Measurements from ENCODE around the gene SELE.
"Not testable (repeated sequence)": the region's sequence is repeated elsewhere in the genome, so short reads cannot be mapped to it uniquely, and the experiment has no call there.

The SELE gene

DNA sequence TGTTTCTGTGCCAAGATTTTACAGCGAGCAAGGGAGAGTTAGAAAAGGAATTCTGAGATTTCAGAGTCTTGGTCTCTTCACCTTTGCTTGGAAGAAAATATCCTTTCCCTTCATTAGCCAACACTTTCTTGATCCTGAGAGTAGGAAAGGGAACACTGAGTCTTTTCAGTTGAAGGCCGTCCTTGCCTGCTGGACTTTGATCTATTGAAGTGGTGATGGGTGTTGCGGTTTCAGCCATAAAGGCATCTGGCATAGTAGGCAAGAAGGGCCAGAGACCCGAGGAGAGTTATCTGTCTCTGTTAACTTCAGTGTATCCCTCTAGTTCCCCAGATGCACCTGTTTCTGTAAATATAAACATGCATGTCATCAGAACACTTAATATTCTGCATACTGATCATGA, 9.7 kb downstream of the SELE start:
- Histone ChIP-seq H3K4me3 (replicated peaks; ENCODE audit: low read depth, low read length) (no peak overlapping the region), H3K27me3 (replicated peaks; ENCODE audit: control insufficient read depth, insufficient read depth, low read length) (no peaks in the 10 kb centered on the region), H3K36me3 (ENCODE audit: control insufficient read depth, insufficient read depth, low read length) (no peaks in the 10 kb centered on the region)
- TF ChIP-seq, protein P1, sequence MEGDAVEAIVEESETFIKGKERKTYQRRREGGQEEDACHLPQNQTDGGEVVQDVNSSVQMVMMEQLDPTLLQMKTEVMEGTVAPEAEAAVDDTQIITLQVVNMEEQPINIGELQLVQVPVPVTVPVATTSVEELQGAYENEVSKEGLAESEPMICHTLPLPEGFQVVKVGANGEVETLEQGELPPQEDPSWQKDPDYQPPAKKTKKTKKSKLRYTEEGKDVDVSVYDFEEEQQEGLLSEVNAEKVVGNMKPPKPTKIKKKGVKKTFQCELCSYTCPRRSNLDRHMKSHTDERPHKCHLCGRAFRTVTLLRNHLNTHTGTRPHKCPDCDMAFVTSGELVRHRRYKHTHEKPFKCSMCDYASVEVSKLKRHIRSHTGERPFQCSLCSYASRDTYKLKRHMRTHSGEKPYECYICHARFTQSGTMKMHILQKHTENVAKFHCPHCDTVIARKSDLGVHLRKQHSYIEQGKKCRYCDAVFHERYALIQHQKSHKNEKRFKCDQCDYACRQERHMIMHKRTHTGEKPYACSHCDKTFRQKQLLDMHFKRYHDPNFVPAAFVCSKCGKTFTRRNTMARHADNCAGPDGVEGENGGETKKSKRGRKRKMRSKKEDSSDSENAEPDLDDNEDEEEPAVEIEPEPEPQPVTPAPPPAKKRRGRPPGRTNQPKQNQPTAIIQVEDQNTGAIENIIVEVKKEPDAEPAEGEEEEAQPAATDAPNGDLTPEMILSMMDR (IDR thresholded peaks at IDR 0.05; ENCODE audit: insufficient read depth, low read length, poor library complexity, severe bottlenecking) = no peak
- DNase-seq (ENCODE audit: extremely low read depth, insufficient read length) = no peak

DNA sequence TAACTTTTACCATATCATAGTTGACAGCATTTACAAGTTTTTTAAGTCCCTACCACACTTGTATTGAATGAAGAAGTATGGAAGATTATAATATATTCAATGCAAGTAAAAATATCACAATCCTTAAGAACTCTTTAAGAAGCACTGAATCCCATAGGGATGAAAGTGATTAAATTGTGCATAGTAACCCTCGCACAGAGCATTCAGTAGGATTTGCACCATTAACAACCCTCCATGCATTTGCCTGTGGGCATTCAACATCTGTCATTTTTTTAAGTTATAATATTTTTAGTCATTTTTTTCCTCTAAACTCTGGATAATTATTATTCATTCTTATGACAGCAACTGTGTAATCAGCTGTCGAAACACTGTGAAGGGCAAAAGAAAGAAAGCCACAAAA, 10.1 kb downstream of the SELE start:
- Histone ChIP-seq H3K27me3 (replicated peaks; ENCODE audit: control insufficient read depth, insufficient read depth, low read length) (no peaks in the 10 kb centered on the region), H3K4me3 (replicated peaks; ENCODE audit: low read depth, low read length) (no peak overlapping the region), H3K36me3 (ENCODE audit: control insufficient read depth, insufficient read depth, low read length) (no peaks in the 10 kb centered on the region)
- no peak for DNase-seq (ENCODE audit: extremely low read depth, insufficient read length)
- TF ChIP-seq, protein P1 (IDR thresholded peaks at IDR 0.05; ENCODE audit: insufficient read depth, low read length, poor library complexity, severe bottlenecking) = no peak

DNA sequence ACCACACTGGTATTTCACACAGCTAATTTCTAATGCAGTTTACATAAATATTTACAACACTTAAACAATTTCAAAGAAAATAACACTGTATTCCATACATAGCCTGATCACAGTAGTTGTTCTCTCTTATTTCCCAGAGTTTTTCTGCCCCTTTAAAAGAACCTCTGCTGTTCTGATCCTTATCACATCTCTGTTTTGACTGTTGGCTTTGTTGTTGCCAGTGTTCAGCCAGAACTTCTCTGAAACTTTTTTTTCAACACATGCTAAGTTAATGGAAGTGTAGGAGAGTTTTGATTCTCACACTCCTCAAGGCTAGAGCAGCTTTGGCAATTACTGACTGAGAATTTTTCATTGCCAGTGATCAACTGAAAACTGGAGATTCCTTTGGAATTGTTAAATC, 11.1 kb downstream of the SELE start:
- Histone ChIP-seq H3K27me3 (replicated peaks; ENCODE audit: control insufficient read depth, insufficient read depth, low read length) (no peaks in the 10 kb centered on the region), H3K4me3 (replicated peaks; ENCODE audit: low read depth, low read length) (no peak overlapping the region), H3K36me3 (ENCODE audit: control insufficient read depth, insufficient read depth, low read length) (no peaks in the 10 kb centered on the region)
- TF ChIP-seq, protein P1 (IDR thresholded peaks at IDR 0.05; ENCODE audit: insufficient read depth, low read length, poor library complexity, severe bottlenecking) = no peak
- DNase-seq (ENCODE audit: extremely low read depth, insufficient read length) = no peak

DNA sequence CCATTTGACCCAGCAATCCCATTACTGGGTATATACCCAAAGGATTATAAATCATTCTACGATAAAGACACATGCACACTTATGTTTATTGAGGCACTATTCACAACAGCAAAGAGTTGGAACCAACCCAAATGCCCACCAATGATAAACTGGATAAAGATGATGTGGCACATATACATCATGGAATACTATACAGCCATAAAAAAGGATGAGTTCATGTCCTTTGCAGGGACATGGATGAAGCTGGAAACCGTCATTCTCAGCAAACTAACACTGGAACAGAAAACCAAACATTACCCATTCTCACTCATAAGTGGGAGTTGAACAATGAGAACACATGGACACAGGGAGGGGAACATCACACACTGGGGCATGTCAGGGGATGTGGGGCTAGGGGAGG, 18.8 kb downstream of the SELE start:
- not testable (repeated sequence) for H3K36me3 ChIP-seq (ENCODE audit: control insufficient read depth, insufficient read depth, low read length); DNase-seq (ENCODE audit: extremely low read depth, insufficient read length); H3K27me3 ChIP-seq (replicated peaks; ENCODE audit: control insufficient read depth, insufficient read depth, low read length); H3K4me3 ChIP-seq (replicated peaks; ENCODE audit: low read depth, low read length)

DNA sequence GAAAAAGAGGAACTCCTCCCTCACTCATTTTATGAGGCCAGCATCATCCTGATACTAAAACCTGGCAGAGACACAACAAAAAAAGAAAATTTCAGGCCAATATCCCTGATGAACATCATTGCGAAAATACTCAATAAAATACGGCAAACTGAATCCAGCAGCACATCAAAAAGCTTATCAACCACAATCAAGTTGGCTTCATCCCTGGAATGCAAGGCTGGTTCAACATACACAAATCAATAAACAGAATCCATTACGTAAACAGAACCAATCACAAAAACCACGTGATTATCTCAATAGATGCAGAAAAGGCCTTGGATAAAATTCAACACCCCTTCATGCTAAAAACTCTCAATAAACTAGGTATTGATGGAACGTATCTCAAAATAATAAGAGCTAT, 20.8 kb downstream of the SELE start:
- DNase-seq (ENCODE audit: extremely low read depth, insufficient read length); H3K27me3 ChIP-seq (replicated peaks; ENCODE audit: control insufficient read depth, insufficient read depth, low read length); H3K4me3 ChIP-seq (replicated peaks; ENCODE audit: low read depth, low read length): not testable (repeated sequence)

DNA sequence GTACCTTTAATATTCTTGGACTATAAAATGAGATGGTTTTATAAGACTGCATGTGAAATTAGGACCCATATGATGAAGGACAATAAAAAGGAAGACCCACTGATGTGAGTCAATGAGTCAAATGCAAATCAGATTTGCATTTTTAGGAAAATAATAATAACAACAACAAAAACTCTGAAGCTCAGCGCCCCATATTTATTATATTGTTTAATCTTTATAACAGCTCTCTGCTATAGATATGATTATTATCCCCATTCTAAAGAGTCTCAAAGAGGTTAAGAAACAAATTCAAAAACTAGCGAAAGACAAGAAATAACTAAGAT, 21.6 kb downstream of the SELE start:
- no peaks in the 10 kb centered on the region for H3K27me3 ChIP-seq (replicated peaks; ENCODE audit: control insufficient read depth, insufficient read depth, low read length)
- no peak for DNase-seq (ENCODE audit: extremely low read depth, insufficient read length)
- TF ChIP-seq, protein P1 (IDR thresholded peaks at IDR 0.05; ENCODE audit: insufficient read depth, low read length, poor library complexity, severe bottlenecking) = no peak
- no peaks in the 10 kb centered on the region for H3K36me3 ChIP-seq (ENCODE audit: control insufficient read depth, insufficient read depth, low read length)
- no peak overlapping the region for H3K4me3 ChIP-seq (replicated peaks; ENCODE audit: low read depth, low read length)

More for the DNA sequence above, 20.8 kb downstream of the SELE start:
- H3K36me3 ChIP-seq (ENCODE audit: control insufficient read depth, insufficient read depth, low read length) = not testable (repeated sequence)

DNA sequence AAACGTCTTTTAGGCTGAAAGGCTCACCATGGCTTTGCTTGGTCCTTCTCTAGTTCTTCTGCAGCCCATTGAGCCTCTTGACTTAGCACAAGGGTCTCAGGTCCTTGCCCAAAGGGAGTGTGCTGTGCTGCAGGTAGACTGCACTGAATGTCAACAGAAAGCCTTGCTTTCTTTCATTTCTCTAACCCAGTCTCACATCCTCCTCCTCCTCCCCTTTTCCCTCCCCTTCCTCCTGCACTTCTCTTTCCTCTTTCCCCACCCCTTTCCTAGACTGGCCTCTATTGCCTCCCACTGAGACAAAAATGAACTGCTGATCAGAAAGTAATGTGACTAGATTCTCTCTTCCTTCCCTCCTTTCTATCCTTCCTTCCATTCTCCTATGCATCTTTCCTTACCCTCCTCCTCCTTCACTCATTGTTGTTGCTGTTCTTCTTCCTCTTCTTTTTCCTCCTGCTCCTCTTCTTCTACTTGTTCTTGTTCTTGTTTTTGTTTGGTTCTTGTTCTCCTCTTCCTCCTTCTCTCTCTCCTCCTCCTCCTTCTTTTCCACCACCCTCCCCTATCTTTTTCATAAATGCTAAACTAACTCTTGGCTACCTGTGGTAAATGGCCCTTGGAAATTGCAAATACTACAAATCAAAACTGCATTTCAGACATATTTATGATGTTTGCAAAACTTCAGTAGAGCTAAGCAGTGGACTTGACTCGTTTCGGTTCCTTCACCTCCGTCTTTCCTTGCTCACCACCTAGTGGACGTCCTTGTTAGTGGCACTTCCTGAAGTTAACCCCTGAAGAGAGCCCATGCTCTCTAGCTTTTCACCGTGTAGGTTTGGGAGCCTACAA, 22.2 kb downstream of the SELE start, which contains the start of gene SELL:
TSS of gene SELL (minus strand) at position 152 of the 840 bp plus-strand sequence. CDS start at position 30, 122 bp downstream.
- peak; percentile 66 for DNase-seq (ENCODE audit: extremely low read depth, insufficient read length)
- Histone ChIP-seq H3K4me3 (replicated peaks; ENCODE audit: low read depth, low read length) (peak within 1 kb of the TSS; percentile 50), H3K36me3 (ENCODE audit: control insufficient read depth, insufficient read depth, low read length) (no peaks in the 10 kb centered on the region; the same call in 1 of the 2 replicates), H3K27me3 (replicated peaks; ENCODE audit: control insufficient read depth, insufficient read depth, low read length) (no peaks in the 10 kb centered on the region)
- TF ChIP-seq, protein P1 (IDR thresholded peaks at IDR 0.05; ENCODE audit: insufficient read depth, low read length, poor library complexity, severe bottlenecking) = peak; percentile 83
